Coronary artery (tissue), 2 donors: ENCODE measurements around the gene RAD51B.

Experiments
- DNase-seq: peaks from one replicate; pipeline ENCODE4 v3.0.0-alpha.2; 2017; ENCODE audit warnings: low spot score
- H3K27ac ChIP-seq, 2 donors: fragments of 200-600 bp; sonication (generic); one replicate each; pipeline ENCODE4 v1.5.1; 2016 to 2019
- H3K4me3 ChIP-seq: fragments of 200-600 bp; sonication (generic); 2 replicates; pipeline ENCODE4 v1.5.1; 2016; ENCODE audit warnings: mild to moderate bottlenecking, moderate library complexity
- CTCF ChIP-seq: fragments of 200-600 bp; sonication (generic); IDR thresholded peaks from one replicate; pipeline ENCODE4 v1.5.1; 2019; ENCODE audit warnings: antibody characterized with exemption

Gene RAD51B

DNA sequence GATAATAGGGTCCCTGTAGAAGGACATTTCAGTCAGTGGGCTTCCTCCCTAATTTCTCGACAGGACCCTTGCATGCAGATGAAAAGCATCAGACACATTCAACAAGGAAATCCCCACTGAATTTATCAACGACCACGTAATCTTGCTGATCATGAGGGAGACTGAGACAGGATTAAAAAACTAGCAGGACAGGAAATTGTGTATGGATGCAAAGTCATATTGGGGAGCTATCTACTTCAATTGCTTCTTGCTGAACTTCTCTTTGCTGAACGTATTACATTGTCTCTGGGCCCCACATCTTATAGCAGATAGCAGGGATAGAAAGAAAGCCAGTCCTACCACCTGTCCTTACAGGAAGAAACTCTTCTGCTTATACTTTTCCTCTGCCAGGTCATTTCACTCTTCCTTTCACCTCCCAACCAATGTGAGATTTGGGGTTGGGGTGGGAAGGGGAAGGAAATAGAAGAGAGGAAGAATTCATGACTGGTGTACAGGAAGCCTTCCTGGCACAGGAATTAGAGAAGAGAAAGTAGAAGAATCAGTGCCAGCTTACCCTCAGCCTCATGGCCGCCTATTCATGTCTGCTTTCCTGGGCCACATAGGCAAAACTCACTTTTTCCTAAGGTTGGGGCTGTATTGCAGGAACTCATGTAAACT is 640.0 kb downstream of the RAD51B start:
- H3K27ac ChIP-seq = peak overlapping the region; percentile 85 to 86
- TF ChIP-seq CTCF = no peak
- H3K4me3 ChIP-seq = no peak overlapping the region
- no peak for DNase-seq

- Histone ChIP-seq H3K27ac (peak overlapping the region; percentile 85 to 86), H3K4me3 (no peak overlapping the region)
- no peak for DNase-seq
- no peak for TF ChIP-seq CTCF
These were observed 641.0 kb downstream of the RAD51B start for GRCh38 chr14:68460541-68460940.

DNA sequence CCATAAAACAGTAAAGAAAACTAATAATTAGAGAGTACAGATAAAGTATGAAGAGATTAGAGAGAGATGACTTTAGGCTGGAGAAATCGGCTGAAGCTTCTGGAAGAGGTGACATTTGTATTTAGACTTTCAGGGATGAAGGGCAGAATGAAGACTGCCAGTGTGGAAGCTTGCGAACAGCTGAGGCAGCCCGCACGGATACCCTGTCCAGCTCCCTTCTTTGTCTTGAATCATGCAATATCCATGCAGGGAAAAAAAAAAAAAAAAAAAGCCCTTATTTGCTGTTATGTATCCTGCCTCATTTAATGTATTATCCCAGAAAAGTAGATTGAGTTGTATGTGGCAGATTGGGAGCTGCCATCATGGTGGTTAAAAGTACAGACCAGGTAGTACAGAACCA is 641.5 kb downstream of the RAD51B start:
- H3K4me3 ChIP-seq = no peak overlapping the region
- DNase-seq = no peak
- H3K27ac ChIP-seq = peak overlapping the region; percentile 85 to 86
- TF ChIP-seq CTCF = no peak

DNA sequence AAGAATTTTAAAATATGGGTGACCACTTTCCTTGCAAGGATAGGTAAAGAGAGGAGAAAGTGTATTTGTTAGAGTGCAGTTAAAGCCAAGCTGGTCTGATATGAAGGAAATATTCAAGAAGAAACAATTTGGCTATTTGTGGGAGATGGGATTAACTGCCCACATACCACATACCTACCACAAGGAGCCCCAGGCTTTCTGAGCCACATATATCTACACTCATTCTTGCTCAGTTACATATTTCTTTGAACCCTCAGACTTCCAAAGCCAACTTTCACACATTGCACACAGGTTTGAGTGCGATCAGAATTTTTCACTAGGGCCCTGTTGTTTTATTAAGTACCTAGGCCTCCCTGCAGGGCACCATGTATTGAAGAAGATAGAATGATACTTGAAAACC is 643.1 kb downstream of the RAD51B start:
- no peak overlapping the region for H3K4me3 ChIP-seq
- no peak for DNase-seq
- H3K27ac ChIP-seq = no peak overlapping the region
- TF ChIP-seq CTCF = no peak

- DNase-seq = no peak
- TF ChIP-seq CTCF = no peak
- no peak overlapping the region for H3K27ac ChIP-seq
- no peak overlapping the region for H3K4me3 ChIP-seq
These were observed 643.7 kb downstream of the RAD51B start for GRCh38 chr14:68463299-68463698.

- no peak for DNase-seq
- H3K27ac ChIP-seq = no peak overlapping the region
- TF ChIP-seq CTCF = no peak
- H3K4me3 ChIP-seq = no peak overlapping the region
These were observed 644.3 kb downstream of the RAD51B start for GRCh38 chr14:68463705-68464374.

DNA sequence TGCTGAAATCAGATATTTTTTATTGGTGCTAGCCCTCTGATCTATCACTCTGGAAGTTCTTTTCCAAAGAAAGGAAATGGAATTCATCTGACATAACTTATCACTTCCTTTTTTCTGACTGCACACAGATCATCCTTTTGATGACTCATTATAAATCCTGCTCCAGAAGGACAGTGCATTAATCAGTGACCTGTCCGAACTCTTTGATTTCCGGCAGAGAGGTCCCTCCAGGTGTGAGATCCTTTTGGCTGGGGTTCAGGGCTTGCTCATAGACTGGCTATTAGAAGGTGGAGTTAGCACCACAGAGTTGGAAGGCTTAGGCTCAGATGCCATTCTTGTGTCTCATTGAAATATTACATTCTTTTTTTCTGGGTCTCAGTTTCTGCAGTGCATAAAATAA is 645.1 kb downstream of the RAD51B start:
- no peak overlapping the region for H3K27ac ChIP-seq
- TF ChIP-seq CTCF = no peak
- H3K4me3 ChIP-seq = no peak overlapping the region
- DNase-seq = no peak
